IMR-90 (cell line): ENCODE data around the gene PITPNM1. TPM values are rescaled to one million over a fixed set of nuclear protein-coding genes. Genes with fewer than 3 reads are reported as not detected.

ENCODE experiments used
- ATAC-seq: fragments of 200-7000 bp; cut with Tn5 transposase; 2 replicates; pipeline ENCODE4 v1.9.1; 2020; ENCODE audit warnings: low read depth, mild to moderate bottlenecking, moderate library complexity
- BruUV-seq: library from RNA; stranded (reverse); fragments of 400-500 nt; replicated peaks from 2 replicates; lab custom pipeline; 2021; lab: Mats Ljungman, UMichigan
- CTCF ChIA-PET: fragments of 300-600 bp; formaldehyde crosslinking; extraction: SDS; loops from one replicate; lab custom pipeline; 2021; ENCODE audit warnings: antibody characterized with exemption; lab: Yijun Ruan, JAX
- POLR2A ChIA-PET: fragments of 300-600 bp; sonication (Branson Sonifier 250); formaldehyde crosslinking; loops from one replicate; lab custom pipeline; 2022; ENCODE audit warnings: antibody characterized with exemption; ENCODE audit not compliant: unreplicated experiment; lab: Charles Lee
- DNase-seq: peaks from one replicate; pipeline ENCODE4 v3.0.0; 2013
- H2AFZ ChIP-seq: replicated peaks from 2 replicates; pipeline ENCODE3; 2013; ENCODE audit warnings: low read length, mild to moderate bottlenecking; ENCODE audit not compliant: poor library complexity
- H2AK5ac ChIP-seq: 2 replicates; pipeline ENCODE4 v1.6.1; 2013; ENCODE audit warnings: low read depth, low read length, inconsistent platforms
- H2AK9ac ChIP-seq: replicated peaks from 2 replicates; pipeline ENCODE3; 2013; ENCODE audit warnings: mild to moderate bottlenecking, low read depth, low read length, moderate library complexity; ENCODE audit not compliant: poor library complexity
- H2BK120ac ChIP-seq: 2 replicates; pipeline ENCODE4 v1.6.1; 2013; ENCODE audit warnings: low read depth, low read length, inconsistent platforms
- H2BK15ac ChIP-seq: 3 replicates; pipeline ENCODE4 v1.6.1; 2013; ENCODE audit warnings: low read depth, low read length, inconsistent platforms
- H2BK20ac ChIP-seq: 2 replicates; pipeline ENCODE4 v1.6.1; 2013; ENCODE audit warnings: low read depth, mild to moderate bottlenecking, inconsistent platforms, low read length, moderate library complexity
- H2BK5ac ChIP-seq: 2 replicates; pipeline ENCODE4 v1.6.1; 2013; ENCODE audit warnings: mild to moderate bottlenecking, low read depth, low read length, inconsistent platforms; ENCODE audit not compliant: poor library complexity, severe bottlenecking
- H3K14ac ChIP-seq: replicated peaks from 2 replicates; pipeline ENCODE4 v1.6.1; 2013; ENCODE audit warnings: low read depth, low read length, inconsistent platforms
- H3K18ac ChIP-seq: 2 replicates; pipeline ENCODE4 v1.6.1; 2013; ENCODE audit warnings: low read depth, low read length, control low read depth
- H3K23ac ChIP-seq: 2 replicates; pipeline ENCODE4 v1.6.1; 2013; ENCODE audit warnings: low read depth, low read length, inconsistent platforms
- H3K27ac ChIP-seq: 2 replicates; pipeline ENCODE4 v1.5.1; 2013; ENCODE audit warnings: mild to moderate bottlenecking, control low read depth, low read length; ENCODE audit not compliant: insufficient read depth
- H3K27me3 ChIP-seq: 2 replicates; pipeline ENCODE4 v1.6.1; 2013; ENCODE audit warnings: low read length; ENCODE audit not compliant: control insufficient read depth, insufficient read depth
- H3K36me3 ChIP-seq: 2 replicates; pipeline ENCODE4 v1.6.1; 2013; ENCODE audit warnings: low read length, mixed read lengths; ENCODE audit not compliant: control insufficient read depth, insufficient read depth
- H3K4ac ChIP-seq: 2 replicates; pipeline ENCODE4 v1.6.1; 2013; ENCODE audit warnings: low read depth, low read length, inconsistent platforms
- H3K4me1 ChIP-seq: 2 replicates; pipeline ENCODE4 v1.6.1; 2013; ENCODE audit warnings: low read length, mixed read lengths; ENCODE audit not compliant: control insufficient read depth, insufficient read depth
- H3K4me2 ChIP-seq: 2 replicates; pipeline ENCODE4 v1.6.1; 2013; ENCODE audit warnings: low read depth, mild to moderate bottlenecking, control low read depth, low read length, moderate library complexity
- H3K4me3 ChIP-seq: 2 replicates; pipeline ENCODE4 v1.5.1; 2013; ENCODE audit warnings: low read depth, mild to moderate bottlenecking, control low read depth, low read length, moderate library complexity; ENCODE audit not compliant: insufficient read depth
- H3K56ac ChIP-seq: 2 replicates; pipeline ENCODE4 v1.6.1; 2013; ENCODE audit warnings: low read length, inconsistent platforms; ENCODE audit not compliant: insufficient read depth; ENCODE audit errors: extremely low read depth
- H3K79me1 ChIP-seq, 2 experiments: 2 replicates each; pipeline ENCODE4 v1.6.1; 2013; ENCODE audit warnings: low read length in 2 of 2, inconsistent platforms in 1 of 2, low read depth in 1 of 2
- H3K9ac ChIP-seq: 2 replicates; pipeline ENCODE4 v1.6.1; 2013; ENCODE audit warnings: low read depth, low read length, control low read depth
- H3K9me1 ChIP-seq: 2 replicates; pipeline ENCODE4 v1.6.1; 2013; ENCODE audit warnings: low read length, inconsistent platforms; ENCODE audit not compliant: insufficient read depth
- H3K9me3 ChIP-seq: 2 replicates; pipeline ENCODE4 v1.6.1; 2013; ENCODE audit warnings: low read length; ENCODE audit not compliant: control insufficient read depth, insufficient read depth
- H4K20me1 ChIP-seq: 2 replicates; pipeline ENCODE4 v1.6.1; 2013; ENCODE audit warnings: low read length, inconsistent platforms; ENCODE audit not compliant: insufficient read depth
- H4K5ac ChIP-seq: 2 replicates; pipeline ENCODE4 v1.6.1; 2013; ENCODE audit warnings: mild to moderate bottlenecking, low read depth, low read length, control low read depth
- H4K8ac ChIP-seq, 2 experiments: 2 replicates each; pipeline ENCODE4 v1.6.1; 2013; ENCODE audit warnings: low read depth in 2 of 2, low read length in 2 of 2, control low read depth in 1 of 2, inconsistent platforms in 1 of 2
- H4K91ac ChIP-seq: 2 replicates; pipeline ENCODE4 v1.6.1; 2013; ENCODE audit warnings: low read depth, low read length, inconsistent platforms; ENCODE audit not compliant: insufficient read depth
- BHLHE40 ChIP-seq: fragments of 150-350 bp; IDR thresholded peaks from 2 replicates; pipeline ENCODE4 v1.6.1; 2016; ENCODE audit warnings: mild to moderate bottlenecking, low read depth, low read length
- CEBPB ChIP-seq: IDR thresholded peaks from 2 replicates; pipeline ENCODE4 v1.6.1; 2012; ENCODE audit warnings: low read depth, low read length, improper control_type of control experiment
- CHD1 ChIP-seq: IDR thresholded peaks from 2 replicates; pipeline ENCODE4 v1.6.1; 2012; ENCODE audit warnings: low read depth, low read length, improper control_type of control experiment
- CTCF ChIP-seq: conservative IDR thresholded peaks from 2 replicates; pipeline ENCODE4 v1.5.1; 2012; ENCODE audit warnings: mild to moderate bottlenecking, low read depth, low read length, improper control_type of control experiment
- ELK1 ChIP-seq: fragments of 150-350 bp; IDR thresholded peaks from 2 replicates; pipeline ENCODE4 v1.6.1; 2016; ENCODE audit warnings: low read depth, mild to moderate bottlenecking, low read length, moderate library complexity, borderline replicate concordance
- FOS ChIP-seq: fragments of 150-350 bp; IDR thresholded peaks from 2 replicates; pipeline ENCODE4 v1.6.1; 2016; ENCODE audit warnings: low read depth, low read length
- MAFK ChIP-seq: IDR thresholded peaks from 2 replicates; pipeline ENCODE4 v1.6.1; 2012; ENCODE audit warnings: low read depth, low read length, improper control_type of control experiment
- MAZ ChIP-seq: IDR thresholded peaks from 2 replicates; pipeline ENCODE4 v1.6.1; 2012; ENCODE audit warnings: low read depth, mild to moderate bottlenecking, low read length, improper control_type of control experiment, moderate library complexity, borderline replicate concordance
- MXI1 ChIP-seq: IDR thresholded peaks from 2 replicates; pipeline ENCODE4 v1.6.1; 2012; ENCODE audit warnings: low read depth, mild to moderate bottlenecking, low read length, moderate library complexity, borderline replicate concordance
- NFE2L2 ChIP-seq: fragments of 150-350 bp; IDR thresholded peaks from 2 replicates; pipeline ENCODE4 v1.6.1; 2016; ENCODE audit warnings: low read depth, mild to moderate bottlenecking, low read length
- POLR2A ChIP-seq: IDR thresholded peaks from 2 replicates; pipeline ENCODE4 v1.6.1; 2012; ENCODE audit warnings: mild to moderate bottlenecking, low read depth, low read length
- RAD21 ChIP-seq: IDR thresholded peaks from 2 replicates; pipeline ENCODE4 v1.6.1; 2012; ENCODE audit warnings: low read length, improper control_type of control experiment
- RCOR1 ChIP-seq: IDR thresholded peaks from 2 replicates; pipeline ENCODE4 v1.6.1; 2012; ENCODE audit warnings: mild to moderate bottlenecking, low read length, improper control_type of control experiment; ENCODE audit not compliant: insufficient replicate concordance
- RFX5 ChIP-seq: IDR thresholded peaks from 2 replicates; pipeline ENCODE4 v1.8.0; 2012; ENCODE audit warnings: low read depth, mild to moderate bottlenecking, low read length, moderate library complexity
- SMC3 ChIP-seq: fragments of 150-350 bp; IDR thresholded peaks from 2 replicates; pipeline ENCODE4 v1.6.1; 2016; ENCODE audit warnings: low read depth, mild to moderate bottlenecking, antibody characterized with exemption, low read length, moderate library complexity
- USF2 ChIP-seq: fragments of 150-350 bp; IDR thresholded peaks from 2 replicates; pipeline ENCODE4 v1.6.1; 2017; ENCODE audit warnings: mild to moderate bottlenecking, antibody characterized with exemption, low read length, low read depth
- WGBS, 2 experiments: methylation state at CpG; one replicate each; pipeline versions ENCODE4 v1.1.5 to v1.1.7; 2013; ENCODE audit warnings: missing lambda C conversion rate in 2 of 2; ENCODE audit not compliant: insufficient read length in 1 of 2; ENCODE audit errors: extremely low coverage in 2 of 2; 5-methylcytosine and 5-hydroxymethylcytosine counted together
- dilution Hi-C: fragments of 300-500 bp; cut with HindIII; formaldehyde crosslinking; loops from one replicate; pipeline ENCODE4 v1.14.3; 2018; ENCODE audit warnings: low sequenced_read_pairs; ENCODE audit not compliant: unreplicated experiment
- in situ Hi-C: fragments of 300-500 bp; cut with MboI; formaldehyde crosslinking; loops from 3 replicates; pipeline ENCODE4 v1.14.3; 2019; ENCODE audit warnings: low sequenced_read_pairs, inconsistent platforms, mixed read lengths
- intact Hi-C: fragments of 100-400 bp; cut with micrococcal nuclease; formaldehyde crosslinking; loops from 2 replicates; pipeline ENCODE4 v1.10.0; 2022
- polyA plus RNA-seq, 3 experiments: library from polyadenylated mRNA; depleted of rRNA; stranded (reverse); fragments of >200 nt; gene quantifications; 2 replicates each; pipeline ENCODE4 v1.2.3, GENCODE V29; 2012; ENCODE audit warnings: low replicate concordance in 1 of 3
- total RNA-seq: library from RNA; depleted of rRNA; stranded (reverse); fragments of >200 nt; gene quantifications from 2 replicates; pipeline ENCODE4 v1.2.3, GENCODE V29; 2012

PITPNM1 gene
- total and polyA plus RNA-seq, 2 of the 4 experiments (the other 2 are of a cell fraction) = 5.0 to 15.4 TPM

GRCh38 chr11:67457453-67457852 is 47.7 kb downstream of the PITPNM1 start:
- H2BK5ac ChIP-seq = no peak overlapping the region
- H3K27ac ChIP-seq = no peak overlapping the region
- no peak overlapping the region for H4K8ac ChIP-seq
- dilution Hi-C loops (no loop called here), intact Hi-C loops (no loop called here), in situ Hi-C loops (no loop called here)
- peaks cover 22% of the 10 kb centered on the region for H3K27me3 ChIP-seq
- H3K56ac ChIP-seq = no peak overlapping the region
- H2BK15ac ChIP-seq = no peak overlapping the region
- no peak for DNase-seq
- H3K18ac ChIP-seq = no peak overlapping the region
- H3K4me3 ChIP-seq = no peak overlapping the region
- H3K14ac ChIP-seq = no peak overlapping the region
- no peak for ATAC-seq
- H3K9me1 ChIP-seq = no peaks in the 10 kb centered on the region
- no peak overlapping the region for H4K5ac ChIP-seq
- CTCF ChIA-PET = no interaction called here
- H3K4ac ChIP-seq = no peak overlapping the region
- no peak overlapping the region for H3K4me2 ChIP-seq
- H4K20me1 ChIP-seq = no peaks in the 10 kb centered on the region
- WGBS, 2 experiments = 96% methylated on average over 8 of the region's 12 CpGs; no CpG with 5 or more reads in 1 of the 2 experiments
- POLR2A ChIA-PET = no interaction called here
- TF ChIP-seq RAD21 = no peak
- no peak for TF ChIP-seq NFE2L2
- TF ChIP-seq MAFK = no peak
- no peak for TF ChIP-seq BHLHE40
- TF ChIP-seq CTCF = no peak
- no peak for TF ChIP-seq CHD1
- no peak for TF ChIP-seq RCOR1
- no peak for TF ChIP-seq FOS
- no peak for TF ChIP-seq POLR2A
- no peak for TF ChIP-seq MXI1
- no peak for TF ChIP-seq ELK1
- TF ChIP-seq CEBPB = no peak
- TF ChIP-seq RFX5 = no peak
- no peak for TF ChIP-seq USF2
- TF ChIP-seq SMC3 = no peak
- TF ChIP-seq MAZ = no peak
- no peak overlapping the region for H3K23ac ChIP-seq
- no peaks in the 10 kb centered on the region for H3K9me3 ChIP-seq
- no peak overlapping the region for H3K9ac ChIP-seq
- no TSS peak for BruUV-seq
- no peak overlapping the region for H2AK5ac ChIP-seq
- H3K79me1 ChIP-seq = no peaks in the 10 kb centered on the region
- H2AFZ ChIP-seq = no peak overlapping the region
- H2AK9ac ChIP-seq = no peak overlapping the region
- H2BK20ac ChIP-seq = no peak overlapping the region
- H3K4me1 ChIP-seq = no peaks in the 10 kb centered on the region
- H3K36me3 ChIP-seq = no peaks in the 10 kb centered on the region
- H4K91ac ChIP-seq = no peak overlapping the region
- H2BK120ac ChIP-seq = no peak overlapping the region
